ENCODE measurements around the gene LYZL6.
A peak's percentile ranks its signal among the peaks of the same experiment; 100 is the strongest.

LYZL6 gene

DNA sequence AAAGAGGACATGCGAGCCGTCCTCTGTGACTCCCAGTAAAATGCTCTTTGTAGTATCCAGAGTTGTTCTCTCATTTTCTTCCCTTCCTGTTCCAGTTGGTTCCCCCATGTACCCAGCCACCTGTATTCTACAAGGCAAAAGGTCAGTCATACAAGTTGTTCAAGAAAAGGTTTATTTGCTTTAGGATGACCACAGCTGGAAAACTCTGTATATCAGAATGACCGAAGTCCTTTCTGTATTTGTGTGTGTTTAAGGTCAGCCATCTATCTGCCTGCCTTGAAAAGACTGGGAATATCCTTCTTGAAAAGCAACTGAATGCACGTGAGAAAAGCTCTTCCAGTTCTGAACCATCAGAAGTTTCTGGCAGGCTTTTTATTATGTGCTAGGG, 29.4 kb upstream of the LYZL6 start:
- TF ChIP-seq, protein P1, sequence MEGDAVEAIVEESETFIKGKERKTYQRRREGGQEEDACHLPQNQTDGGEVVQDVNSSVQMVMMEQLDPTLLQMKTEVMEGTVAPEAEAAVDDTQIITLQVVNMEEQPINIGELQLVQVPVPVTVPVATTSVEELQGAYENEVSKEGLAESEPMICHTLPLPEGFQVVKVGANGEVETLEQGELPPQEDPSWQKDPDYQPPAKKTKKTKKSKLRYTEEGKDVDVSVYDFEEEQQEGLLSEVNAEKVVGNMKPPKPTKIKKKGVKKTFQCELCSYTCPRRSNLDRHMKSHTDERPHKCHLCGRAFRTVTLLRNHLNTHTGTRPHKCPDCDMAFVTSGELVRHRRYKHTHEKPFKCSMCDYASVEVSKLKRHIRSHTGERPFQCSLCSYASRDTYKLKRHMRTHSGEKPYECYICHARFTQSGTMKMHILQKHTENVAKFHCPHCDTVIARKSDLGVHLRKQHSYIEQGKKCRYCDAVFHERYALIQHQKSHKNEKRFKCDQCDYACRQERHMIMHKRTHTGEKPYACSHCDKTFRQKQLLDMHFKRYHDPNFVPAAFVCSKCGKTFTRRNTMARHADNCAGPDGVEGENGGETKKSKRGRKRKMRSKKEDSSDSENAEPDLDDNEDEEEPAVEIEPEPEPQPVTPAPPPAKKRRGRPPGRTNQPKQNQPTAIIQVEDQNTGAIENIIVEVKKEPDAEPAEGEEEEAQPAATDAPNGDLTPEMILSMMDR (IDR thresholded peaks at IDR 0.05; ENCODE audit: insufficient read depth, low read length, missing control alignments): no peak
- ChIA-PET CTCF (interaction anchor here (1.5 to 7.3 kb wide), 3 partner anchors 99 to 210 kb away, joined by 4 to 82 read pairs (median 5); no protein-coding TSS in a partner anchor), POLR2A (no interaction called here)
- no peak for DNase-seq (ENCODE audit: low read depth, low spot score)
- no peak overlapping the region for H3K4me3 ChIP-seq (ENCODE audit: low read depth, low read length)

DNA sequence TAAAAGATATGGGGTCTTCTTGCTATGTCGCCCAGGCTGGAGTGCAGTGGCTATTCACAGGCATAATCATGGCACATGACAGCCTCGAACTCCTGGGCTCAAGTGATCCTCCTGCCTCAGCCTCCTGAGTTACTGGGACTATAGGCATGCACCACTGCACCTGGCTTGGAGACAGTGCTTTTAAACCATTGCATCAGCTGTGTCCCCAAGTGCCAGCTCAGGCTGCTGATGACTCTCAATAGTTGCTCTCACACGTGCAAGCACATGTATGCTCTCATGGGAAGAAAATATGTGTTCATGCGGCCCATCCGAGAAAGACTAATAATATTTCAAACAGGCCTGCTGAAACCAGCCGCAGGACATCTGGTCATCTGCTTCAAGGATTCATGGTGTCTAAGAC, 29.0 kb upstream of the LYZL6 start:
- CTCF ChIA-PET: interaction anchor here (1.4 to 7.3 kb wide), 4 partner anchors 14 to 211 kb away, joined by 3 to 82 read pairs (median 4); no protein-coding TSS in a partner anchor
- POLR2A ChIA-PET: no interaction called here
- no peak for DNase-seq (ENCODE audit: low read depth, low spot score)
- TF ChIP-seq, protein P1 (IDR thresholded peaks at IDR 0.05; ENCODE audit: insufficient read depth, low read length, missing control alignments): no peak
- H3K4me3 ChIP-seq (ENCODE audit: low read depth, low read length): no peak overlapping the region

- H3K4me3 ChIP-seq (ENCODE audit: low read depth, low read length): no peak overlapping the region
- ChIA-PET CTCF (interaction anchor here (1.3 to 7.3 kb wide), 4 partner anchors 10 to 211 kb away, joined by 3 to 82 read pairs (median 5); no protein-coding TSS in a partner anchor), POLR2A (no interaction called here)
- no peak for DNase-seq (ENCODE audit: low read depth, low spot score)
- TF ChIP-seq, protein P1 (IDR thresholded peaks at IDR 0.05; ENCODE audit: insufficient read depth, low read length, missing control alignments): no peak
Measured at GRCh38 chr17:35972066-35972465, 28.6 kb upstream of the LYZL6 start.

- ChIA-PET POLR2A (interaction anchor here (0.7 kb wide), 1 partner anchor 39 kb away, joined by 4 read pairs; no protein-coding TSS in a partner anchor), CTCF (interaction anchor here (0.7 to 7.3 kb wide), 22 partner anchors 8 to 520 kb away, joined by 3 to 82 read pairs (median 4); no protein-coding TSS in a partner anchor)
- peak; percentile 23 for DNase-seq (ENCODE audit: low read depth, low spot score)
- TF ChIP-seq, protein P1 (IDR thresholded peaks at IDR 0.05; ENCODE audit: insufficient read depth, low read length, missing control alignments): peak; percentile 66
- no peak overlapping the region for H3K4me3 ChIP-seq (ENCODE audit: low read depth, low read length)
Measured at GRCh38 chr17:35969558-35970380, 26.3 kb upstream of the LYZL6 start.

- POLR2A ChIA-PET: no interaction called here
- TF ChIP-seq, protein P1 (IDR thresholded peaks at IDR 0.05; ENCODE audit: insufficient read depth, low read length, missing control alignments): no peak
- DNase-seq (ENCODE audit: low read depth, low spot score): no peak
- CTCF ChIA-PET: interaction anchor here (0.9 to 7.3 kb wide), 9 partner anchors 7 to 521 kb away, joined by 3 to 82 read pairs (median 3); no protein-coding TSS in a partner anchor
- H3K4me3 ChIP-seq (ENCODE audit: low read depth, low read length): no peak overlapping the region
Measured at GRCh38 chr17:35968520-35969054, 25.1 kb upstream of the LYZL6 start.

DNA sequence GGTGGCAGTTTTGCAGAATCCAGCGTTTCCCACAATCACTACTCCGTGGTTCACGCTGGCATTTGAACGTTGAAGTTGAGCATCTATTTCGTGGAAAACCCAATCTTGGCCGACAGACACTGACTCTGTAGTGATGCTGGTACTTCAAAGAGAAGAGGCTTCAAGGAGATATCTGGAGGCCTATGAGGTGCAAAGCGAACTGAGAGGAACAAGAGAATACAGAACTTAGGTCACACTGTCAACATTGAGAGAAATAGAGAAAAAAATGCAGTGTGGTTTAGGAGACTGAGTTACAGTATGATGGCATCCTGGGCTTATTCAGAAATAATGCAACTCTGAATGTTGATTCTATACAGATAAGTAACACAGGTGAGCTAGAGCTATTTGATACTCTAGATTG, 21.8 kb upstream of the LYZL6 start:
- TF ChIP-seq, protein P1 (IDR thresholded peaks at IDR 0.05; ENCODE audit: insufficient read depth, low read length, missing control alignments): no peak
- ChIA-PET POLR2A (no interaction called here), CTCF (interaction anchor here (1.3 to 1.8 kb wide), 4 partner anchors 11 to 518 kb away, joined by 3 to 13 read pairs (median 7); no protein-coding TSS in a partner anchor)
- DNase-seq (ENCODE audit: low read depth, low spot score): no peak
- H3K4me3 ChIP-seq (ENCODE audit: low read depth, low read length): no peak overlapping the region

Measured in AG04449 (cell line).